ENCODE measurements around the gene FYB2.

DNA sequence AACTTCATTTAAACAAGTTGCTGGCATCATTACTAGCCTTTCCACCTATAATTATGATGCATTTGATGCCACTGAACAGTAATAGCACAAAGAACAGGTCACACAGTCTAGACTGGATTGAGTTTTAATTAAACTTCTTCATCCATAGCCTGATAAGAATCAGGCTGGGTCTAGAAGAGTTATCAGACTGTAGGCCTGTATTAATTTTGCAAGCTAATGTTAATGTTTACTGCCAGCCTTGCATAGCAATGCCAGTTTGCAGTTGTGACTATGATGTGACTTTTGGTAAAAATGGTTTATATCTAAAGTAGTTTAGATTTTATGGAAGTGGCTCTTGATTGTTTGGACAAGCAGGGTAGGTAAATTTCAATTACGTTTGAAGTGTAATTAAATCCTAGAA, 106.1 kb downstream of the FYB2 start:
- TF ChIP-seq RAD21 (conservative IDR thresholded peaks at IDR 0.05) (no peak), TAF1 (IDR thresholded peaks at IDR 0.05; ENCODE audit: low read depth) (no peak)
- TF ChIP-seq, protein P1, sequence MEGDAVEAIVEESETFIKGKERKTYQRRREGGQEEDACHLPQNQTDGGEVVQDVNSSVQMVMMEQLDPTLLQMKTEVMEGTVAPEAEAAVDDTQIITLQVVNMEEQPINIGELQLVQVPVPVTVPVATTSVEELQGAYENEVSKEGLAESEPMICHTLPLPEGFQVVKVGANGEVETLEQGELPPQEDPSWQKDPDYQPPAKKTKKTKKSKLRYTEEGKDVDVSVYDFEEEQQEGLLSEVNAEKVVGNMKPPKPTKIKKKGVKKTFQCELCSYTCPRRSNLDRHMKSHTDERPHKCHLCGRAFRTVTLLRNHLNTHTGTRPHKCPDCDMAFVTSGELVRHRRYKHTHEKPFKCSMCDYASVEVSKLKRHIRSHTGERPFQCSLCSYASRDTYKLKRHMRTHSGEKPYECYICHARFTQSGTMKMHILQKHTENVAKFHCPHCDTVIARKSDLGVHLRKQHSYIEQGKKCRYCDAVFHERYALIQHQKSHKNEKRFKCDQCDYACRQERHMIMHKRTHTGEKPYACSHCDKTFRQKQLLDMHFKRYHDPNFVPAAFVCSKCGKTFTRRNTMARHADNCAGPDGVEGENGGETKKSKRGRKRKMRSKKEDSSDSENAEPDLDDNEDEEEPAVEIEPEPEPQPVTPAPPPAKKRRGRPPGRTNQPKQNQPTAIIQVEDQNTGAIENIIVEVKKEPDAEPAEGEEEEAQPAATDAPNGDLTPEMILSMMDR (IDR thresholded peaks at IDR 0.05; ENCODE audit: poor library complexity, severe bottlenecking) = no peak
- TF ChIP-seq, protein P2, sequence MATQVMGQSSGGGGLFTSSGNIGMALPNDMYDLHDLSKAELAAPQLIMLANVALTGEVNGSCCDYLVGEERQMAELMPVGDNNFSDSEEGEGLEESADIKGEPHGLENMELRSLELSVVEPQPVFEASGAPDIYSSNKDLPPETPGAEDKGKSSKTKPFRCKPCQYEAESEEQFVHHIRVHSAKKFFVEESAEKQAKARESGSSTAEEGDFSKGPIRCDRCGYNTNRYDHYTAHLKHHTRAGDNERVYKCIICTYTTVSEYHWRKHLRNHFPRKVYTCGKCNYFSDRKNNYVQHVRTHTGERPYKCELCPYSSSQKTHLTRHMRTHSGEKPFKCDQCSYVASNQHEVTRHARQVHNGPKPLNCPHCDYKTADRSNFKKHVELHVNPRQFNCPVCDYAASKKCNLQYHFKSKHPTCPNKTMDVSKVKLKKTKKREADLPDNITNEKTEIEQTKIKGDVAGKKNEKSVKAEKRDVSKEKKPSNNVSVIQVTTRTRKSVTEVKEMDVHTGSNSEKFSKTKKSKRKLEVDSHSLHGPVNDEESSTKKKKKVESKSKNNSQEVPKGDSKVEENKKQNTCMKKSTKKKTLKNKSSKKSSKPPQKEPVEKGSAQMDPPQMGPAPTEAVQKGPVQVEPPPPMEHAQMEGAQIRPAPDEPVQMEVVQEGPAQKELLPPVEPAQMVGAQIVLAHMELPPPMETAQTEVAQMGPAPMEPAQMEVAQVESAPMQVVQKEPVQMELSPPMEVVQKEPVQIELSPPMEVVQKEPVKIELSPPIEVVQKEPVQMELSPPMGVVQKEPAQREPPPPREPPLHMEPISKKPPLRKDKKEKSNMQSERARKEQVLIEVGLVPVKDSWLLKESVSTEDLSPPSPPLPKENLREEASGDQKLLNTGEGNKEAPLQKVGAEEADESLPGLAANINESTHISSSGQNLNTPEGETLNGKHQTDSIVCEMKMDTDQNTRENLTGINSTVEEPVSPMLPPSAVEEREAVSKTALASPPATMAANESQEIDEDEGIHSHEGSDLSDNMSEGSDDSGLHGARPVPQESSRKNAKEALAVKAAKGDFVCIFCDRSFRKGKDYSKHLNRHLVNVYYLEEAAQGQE (IDR thresholded peaks at IDR 0.05; ENCODE audit: borderline replicate concordance) = no peak

Measured in neural cell (in vitro differentiated cells).